Activated CD4-positive, alpha-beta memory T cell treated with anti-CD3 and anti-CD28 coated beads, Interleukin-2, amount 10 ng/mL, durations not matched to agents 7 days and 5 days (primary cell): ENCODE measurements around the gene RNF145. TPM values are rescaled to one million over a fixed set of nuclear protein-coding genes. Genes with fewer than 3 reads are reported as not detected.

Source experiments
- CTCF ChIA-PET: fragments of 350-600 bp; sonication (Branson Sonifier 250); formaldehyde crosslinking; loops from one replicate; lab custom pipeline; 2021; ENCODE audit warnings: antibody characterized with exemption, inconsistent platforms; lab: Charles Lee
- POLR2A ChIA-PET: fragments of 350-600 bp; sonication (Branson Sonifier 250); formaldehyde crosslinking; loops from one replicate; lab custom pipeline; 2021; ENCODE audit warnings: antibody characterized with exemption; lab: Charles Lee
- DNase-seq: peaks from one replicate; pipeline ENCODE4 v3.0.0-alpha.2; 2020
- H3K27ac Mint-ChIP-seq: one replicate; pipeline ENCODE4 v1.8.0; 2021; ENCODE audit warnings: mild to moderate bottlenecking, mixed read lengths
- H3K27me3 Mint-ChIP-seq: one replicate; pipeline ENCODE4 v1.8.0; 2021; ENCODE audit warnings: mixed read lengths
- H3K36me3 Mint-ChIP-seq: one replicate; pipeline ENCODE4 v1.8.0; 2021; ENCODE audit warnings: low read depth, mixed read lengths
- H3K4me1 Mint-ChIP-seq: one replicate; pipeline ENCODE4 v1.8.0; 2021; ENCODE audit warnings: mixed read lengths
- H3K4me3 Mint-ChIP-seq: one replicate; pipeline ENCODE4 v1.8.0; 2021; ENCODE audit warnings: mild to moderate bottlenecking, mixed read lengths
- H3K9me3 Mint-ChIP-seq: one replicate; pipeline ENCODE4 v1.8.0; 2021; ENCODE audit warnings: mixed read lengths
- total RNA-seq, 2 experiments: library from RNA; stranded (reverse); gene quantifications; one replicate each; pipeline ENCODE4 v1.2.3, GENCODE V29; 2021

RNF145 gene
- total RNA-seq, 2 experiments from 2014 or later: 126 to 127 TPM

DNA sequence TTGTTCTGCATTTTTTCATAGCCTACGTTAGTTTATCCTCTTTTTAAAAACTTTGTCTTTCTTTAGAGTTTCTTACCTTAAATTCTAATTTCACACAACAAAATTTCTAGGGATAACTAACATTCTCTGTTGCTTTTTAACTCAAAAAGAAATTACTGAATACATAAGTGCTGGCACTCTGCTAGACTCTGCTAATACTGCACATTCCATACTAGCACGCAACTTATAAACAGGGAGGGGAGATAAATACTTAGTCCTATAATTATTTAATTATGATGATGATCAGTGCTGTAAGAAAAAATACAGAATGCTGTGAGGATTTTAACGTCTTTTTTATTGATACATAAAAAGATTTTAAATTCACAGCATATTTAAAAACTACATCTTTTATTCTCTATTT is 25.1 kb downstream of the RNF145 start:
- Mint-ChIP-seq H3K4me3 (no peak overlapping the region), H3K27me3 (no peaks in the 10 kb centered on the region), H3K36me3 (peaks cover 51% of the 10 kb centered on the region), H3K4me1 (peaks cover 48% of the 10 kb centered on the region), H3K27ac (no peak overlapping the region), H3K9me3 (no peaks in the 10 kb centered on the region)
- POLR2A ChIA-PET: interaction anchor here (1.2 to 3.0 kb wide), 2 partner anchors 8 to 24 kb away, joined by 3 to 13 read pairs; no protein-coding TSS in a partner anchor
- CTCF ChIA-PET: interaction anchor here (1.1 kb wide), 1 partner anchor 27 kb away, joined by 3 read pairs; no protein-coding TSS in a partner anchor
- no peak for DNase-seq

DNA sequence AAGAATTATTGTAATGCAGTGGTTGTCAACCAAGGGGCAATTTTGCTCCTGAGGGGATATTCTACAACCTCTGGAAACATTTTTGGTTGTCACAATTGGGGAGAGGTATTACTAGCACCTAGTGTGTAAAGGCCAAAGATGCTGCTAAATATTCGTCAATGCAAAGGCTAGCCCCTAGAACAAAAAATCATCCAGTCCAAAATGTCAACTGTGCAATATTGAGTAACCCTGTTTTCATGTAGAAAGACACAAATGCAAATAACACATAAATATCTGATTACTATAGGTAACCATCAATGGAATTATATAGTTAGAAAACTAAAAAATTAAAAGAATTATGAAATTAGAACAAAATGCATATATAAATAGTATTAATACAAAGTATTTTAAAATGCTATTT is 26.1 kb downstream of the RNF145 start:
- Mint-ChIP-seq H3K27ac (no peak overlapping the region), H3K36me3 (peaks cover 51% of the 10 kb centered on the region), H3K27me3 (no peaks in the 10 kb centered on the region), H3K4me3 (no peak overlapping the region), H3K9me3 (no peaks in the 10 kb centered on the region), H3K4me1 (peaks cover 53% of the 10 kb centered on the region)
- ChIA-PET POLR2A (interaction anchor here (1.2 kb wide), 1 partner anchor 7 kb away, joined by 3 read pairs; no protein-coding TSS in a partner anchor), CTCF (no interaction called here)
- no peak for DNase-seq

DNA sequence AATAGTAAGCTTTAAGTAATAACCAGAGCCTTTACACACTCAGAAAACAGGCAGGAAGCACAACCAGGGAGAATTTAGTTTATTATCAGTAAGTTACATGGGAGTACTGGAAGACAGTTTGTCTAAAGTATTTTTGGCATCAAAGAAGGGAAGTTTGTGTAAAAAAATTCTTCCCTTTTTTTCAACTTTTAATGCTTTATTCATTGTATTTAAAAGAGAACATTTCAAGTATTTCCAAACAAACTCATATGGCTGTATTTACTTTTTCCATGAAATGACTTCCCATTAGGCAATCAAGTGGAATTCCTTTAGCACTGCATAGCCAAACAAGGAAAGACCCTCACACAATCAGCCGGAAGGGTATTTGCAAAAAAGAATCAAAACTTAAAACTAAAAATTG is 26.7 kb downstream of the RNF145 start:
- no peak overlapping the region for H3K27ac Mint-ChIP-seq
- no peak overlapping the region for H3K4me3 Mint-ChIP-seq
- no peaks in the 10 kb centered on the region for H3K9me3 Mint-ChIP-seq
- POLR2A ChIA-PET: interaction anchor here (1.2 kb wide), 1 partner anchor 17 kb away, joined by 3 read pairs; no protein-coding TSS in a partner anchor
- peaks cover 52% of the 10 kb centered on the region for H3K4me1 Mint-ChIP-seq
- no peak for DNase-seq
- CTCF ChIA-PET: no interaction called here
- H3K27me3 Mint-ChIP-seq: no peaks in the 10 kb centered on the region
- H3K36me3 Mint-ChIP-seq: peaks cover 47% of the 10 kb centered on the region

GRCh38 chr5:159181651-159182050 is 27.7 kb downstream of the RNF145 start:
- H3K27me3 Mint-ChIP-seq: no peaks in the 10 kb centered on the region
- ChIA-PET CTCF (no interaction called here), POLR2A (interaction anchor here (1.2 kb wide), 1 partner anchor 18 kb away, joined by 3 read pairs; no protein-coding TSS in a partner anchor)
- H3K9me3 Mint-ChIP-seq: no peaks in the 10 kb centered on the region
- no peak overlapping the region for H3K27ac Mint-ChIP-seq
- no peak for DNase-seq
- peaks cover 59% of the 10 kb centered on the region for H3K4me1 Mint-ChIP-seq
- H3K4me3 Mint-ChIP-seq: no peak overlapping the region
- peaks cover 55% of the 10 kb centered on the region for H3K36me3 Mint-ChIP-seq

GRCh38 chr5:159181152-159181551 is 28.2 kb downstream of the RNF145 start:
- no peaks in the 10 kb centered on the region for H3K27me3 Mint-ChIP-seq
- CTCF ChIA-PET: no interaction called here
- H3K4me1 Mint-ChIP-seq: peaks cover 59% of the 10 kb centered on the region
- POLR2A ChIA-PET: interaction anchor here (1.2 kb wide), 1 partner anchor 18 kb away, joined by 3 read pairs; no protein-coding TSS in a partner anchor
- H3K27ac Mint-ChIP-seq: peak overlapping the region; percentile 37
- H3K4me3 Mint-ChIP-seq: no peak overlapping the region
- no peak for DNase-seq
- H3K9me3 Mint-ChIP-seq: no peaks in the 10 kb centered on the region
- peaks cover 55% of the 10 kb centered on the region for H3K36me3 Mint-ChIP-seq

DNA sequence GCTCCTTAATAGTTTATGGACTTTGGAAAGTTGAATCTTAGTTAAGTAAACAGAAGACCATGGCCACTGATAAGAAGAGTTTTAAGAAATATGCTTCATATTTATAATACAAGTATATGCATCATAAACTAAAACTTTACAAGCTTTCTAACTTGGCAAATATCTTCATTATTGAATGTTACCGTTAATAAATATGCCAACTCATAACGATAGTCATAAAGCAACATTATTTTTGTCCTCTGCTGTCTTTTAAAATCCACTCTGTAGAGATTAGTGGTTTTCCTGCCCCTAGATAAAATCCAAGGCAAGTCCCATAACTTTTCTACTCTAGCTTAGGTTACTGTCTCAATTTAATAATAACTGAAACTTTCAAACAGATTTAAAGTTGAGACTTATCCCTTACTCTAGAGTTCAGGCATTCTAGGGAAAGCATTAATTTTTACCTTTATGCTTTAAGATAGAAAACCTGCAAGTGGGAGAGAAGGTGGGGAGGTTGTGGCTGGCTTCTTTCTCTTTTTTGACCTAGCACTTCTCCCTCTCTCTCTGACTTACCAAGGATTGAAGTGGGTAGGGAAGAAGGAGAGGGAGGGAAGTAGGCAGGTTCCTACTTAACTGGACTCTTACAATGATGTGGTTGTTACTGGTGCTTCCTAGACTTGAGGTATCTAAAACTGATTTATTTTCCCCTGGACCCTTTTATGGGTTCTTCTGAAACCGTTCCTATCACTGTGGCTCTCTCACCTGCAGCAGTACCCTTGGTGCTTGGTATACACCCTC is 29.6 kb downstream of the RNF145 start:
- POLR2A ChIA-PET: interaction anchor here (2.0 kb wide), 1 partner anchor 28 kb away, joined by 8 read pairs; no protein-coding TSS in a partner anchor
- Mint-ChIP-seq H3K4me3 (no peak overlapping the region), H3K4me1 (peaks cover 59% of the 10 kb centered on the region), H3K27me3 (no peaks in the 10 kb centered on the region), H3K9me3 (no peaks in the 10 kb centered on the region), H3K27ac (peak overlapping the region; percentile 69), H3K36me3 (peaks cover 51% of the 10 kb centered on the region)
- no peak for DNase-seq
- CTCF ChIA-PET: no interaction called here

DNA sequence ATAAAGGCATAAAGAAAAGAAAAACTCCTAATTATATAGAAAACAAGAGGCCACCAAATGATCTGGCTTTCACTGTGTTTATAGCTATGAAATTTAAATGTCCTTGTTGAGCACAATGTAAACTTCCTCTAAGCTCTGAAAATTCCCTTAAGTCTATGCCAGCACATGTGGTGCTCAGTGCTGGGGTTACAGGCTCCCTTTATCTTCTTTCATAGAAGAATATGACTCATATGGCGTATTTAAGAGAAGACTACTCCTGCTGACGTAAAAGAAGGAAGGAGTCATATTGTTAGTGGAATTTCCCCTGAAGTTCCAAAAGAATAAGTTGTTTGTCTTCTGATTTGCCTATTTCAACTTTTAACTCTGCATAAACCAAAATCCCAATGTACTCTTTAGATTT is 30.4 kb downstream of the RNF145 start:
- peak overlapping the region; percentile 12 for H3K27ac Mint-ChIP-seq
- no peak for DNase-seq
- CTCF ChIA-PET: interaction anchor here (0.6 kb wide), 1 partner anchor 337 kb away, joined by 3 read pairs; no protein-coding TSS in a partner anchor
- no peak overlapping the region for H3K4me3 Mint-ChIP-seq
- H3K9me3 Mint-ChIP-seq: no peaks in the 10 kb centered on the region
- peaks cover 48% of the 10 kb centered on the region for H3K36me3 Mint-ChIP-seq
- peaks cover 58% of the 10 kb centered on the region for H3K4me1 Mint-ChIP-seq
- no peaks in the 10 kb centered on the region for H3K27me3 Mint-ChIP-seq
- POLR2A ChIA-PET: interaction anchor here (2.0 kb wide), 1 partner anchor 29 kb away, joined by 8 read pairs; no protein-coding TSS in a partner anchor

DNA sequence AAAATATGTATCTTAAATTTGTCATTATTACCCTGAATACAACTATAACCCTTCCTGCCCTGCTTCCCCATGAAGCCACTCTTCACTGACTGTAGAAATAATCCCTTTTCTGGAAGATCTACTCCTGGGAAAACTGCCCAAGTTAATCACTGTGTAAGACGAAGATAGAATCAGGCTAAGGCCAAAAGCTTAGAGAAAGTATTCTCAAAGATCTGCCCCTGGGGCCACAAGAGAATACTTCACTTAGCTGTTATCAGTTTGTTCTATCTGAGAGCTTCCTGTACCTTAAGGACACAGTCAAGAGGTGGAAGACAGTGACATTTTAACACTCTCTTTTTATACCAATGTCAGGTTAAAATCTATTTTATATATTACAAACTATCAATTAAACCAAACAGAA is 33.8 kb downstream of the RNF145 start:
- H3K36me3 Mint-ChIP-seq: peaks cover 57% of the 10 kb centered on the region
- H3K9me3 Mint-ChIP-seq: no peaks in the 10 kb centered on the region
- peaks cover 44% of the 10 kb centered on the region for H3K4me1 Mint-ChIP-seq
- H3K4me3 Mint-ChIP-seq: no peak overlapping the region
- CTCF ChIA-PET: interaction anchor here (0.7 to 2.4 kb wide), 4 partner anchors 18 to 812 kb away, joined by 3 to 11 read pairs (median 6); no protein-coding TSS in a partner anchor
- peak overlapping the region; percentile 47 for H3K27ac Mint-ChIP-seq
- no peaks in the 10 kb centered on the region for H3K27me3 Mint-ChIP-seq
- no peak for DNase-seq
- POLR2A ChIA-PET: interaction anchor here (0.9 to 1.8 kb wide), 7 partner anchors 8 to 162 kb away, joined by 3 to 22 read pairs (median 4); no protein-coding TSS in a partner anchor

DNA sequence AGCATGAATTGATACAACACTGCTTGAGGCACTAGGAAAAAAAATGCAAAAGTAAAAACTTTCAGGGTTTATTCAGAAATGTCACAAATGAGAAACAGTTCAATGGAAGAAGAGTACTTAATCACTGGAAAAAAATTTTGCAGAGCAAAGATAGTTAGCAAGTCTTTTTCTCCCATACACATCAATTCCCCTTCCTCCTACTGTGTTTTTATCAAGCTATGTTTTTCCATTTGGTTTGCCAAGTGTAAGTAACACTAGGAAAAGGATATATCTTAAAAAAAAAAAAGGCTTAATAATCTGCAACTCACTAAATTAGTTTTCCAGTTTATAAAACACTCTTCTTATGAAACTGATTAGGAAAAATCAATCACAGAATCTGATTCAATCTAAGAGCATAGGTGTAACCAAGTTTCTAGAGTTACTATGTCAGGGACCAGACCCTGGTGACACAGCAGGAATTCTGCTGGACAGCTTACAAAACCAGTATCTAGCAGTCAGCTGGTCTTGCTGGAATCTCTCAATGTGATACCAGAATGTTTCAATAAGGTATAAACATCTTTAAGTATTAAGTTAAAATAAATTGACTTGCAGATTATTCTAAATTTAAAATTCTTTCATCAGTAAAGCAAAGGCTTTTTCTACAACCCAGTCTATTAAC is 34.7 kb downstream of the RNF145 start:
- Mint-ChIP-seq H3K27me3 (no peaks in the 10 kb centered on the region), H3K4me3 (no peak overlapping the region), H3K36me3 (peaks cover 53% of the 10 kb centered on the region), H3K4me1 (peaks cover 36% of the 10 kb centered on the region), H3K27ac (no peak overlapping the region), H3K9me3 (no peaks in the 10 kb centered on the region)
- DNase-seq: no peak
- ChIA-PET POLR2A (interaction anchor here (0.6 to 1.0 kb wide), 3 partner anchors 25 to 201 kb away, joined by 3 read pairs; no protein-coding TSS in a partner anchor), CTCF (interaction anchor here (0.8 to 2.4 kb wide), 4 partner anchors 17 to 142 kb away, joined by 3 to 11 read pairs (median 6); no protein-coding TSS in a partner anchor)

DNA sequence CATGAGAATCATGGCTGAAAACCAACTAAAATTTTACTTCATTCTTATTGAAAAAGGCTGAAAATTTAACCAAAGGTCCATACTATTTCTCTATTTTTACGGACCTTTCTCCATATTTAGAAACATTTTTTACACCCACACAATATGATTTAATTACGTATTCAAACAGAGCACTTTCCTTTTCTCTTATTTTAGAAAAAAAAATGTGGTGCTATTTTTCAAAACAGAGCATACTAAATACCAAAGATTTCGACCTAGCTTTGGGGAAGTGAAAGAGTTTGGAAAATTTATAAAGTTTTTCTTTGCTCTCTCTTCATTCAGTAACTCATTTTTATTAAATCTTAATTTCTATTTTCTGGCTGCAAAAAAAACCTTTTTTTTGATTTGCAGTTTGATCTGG is 38.1 kb downstream of the RNF145 start:
- Mint-ChIP-seq H3K27me3 (no peaks in the 10 kb centered on the region), H3K4me1 (peaks cover 12% of the 10 kb centered on the region), H3K9me3 (no peaks in the 10 kb centered on the region), H3K27ac (no peak overlapping the region), H3K36me3 (peaks cover 45% of the 10 kb centered on the region), H3K4me3 (no peak overlapping the region)
- no peak for DNase-seq
- ChIA-PET CTCF (interaction anchor here (1.7 to 2.3 kb wide), 2 partner anchors 14 to 146 kb away, joined by 4 to 7 read pairs; no protein-coding TSS in a partner anchor), POLR2A (interaction anchor here (1.2 kb wide), 1 partner anchor 37 kb away, joined by 7 read pairs; no protein-coding TSS in a partner anchor)

GRCh38 chr5:159170021-159170420 is 39.3 kb downstream of the RNF145 start:
- Mint-ChIP-seq H3K36me3 (peaks cover 45% of the 10 kb centered on the region), H3K4me3 (no peak overlapping the region), H3K4me1 (peaks cover 2% of the 10 kb centered on the region), H3K27ac (no peak overlapping the region), H3K27me3 (no peaks in the 10 kb centered on the region), H3K9me3 (no peaks in the 10 kb centered on the region)
- POLR2A ChIA-PET: interaction anchor here (1.2 kb wide), 1 partner anchor 38 kb away, joined by 7 read pairs; no protein-coding TSS in a partner anchor
- CTCF ChIA-PET: interaction anchor here (0.7 to 4.0 kb wide), 2 partner anchors 10 to 13 kb away, joined by 3 to 20 read pairs; no protein-coding TSS in a partner anchor
- no peak for DNase-seq

DNA sequence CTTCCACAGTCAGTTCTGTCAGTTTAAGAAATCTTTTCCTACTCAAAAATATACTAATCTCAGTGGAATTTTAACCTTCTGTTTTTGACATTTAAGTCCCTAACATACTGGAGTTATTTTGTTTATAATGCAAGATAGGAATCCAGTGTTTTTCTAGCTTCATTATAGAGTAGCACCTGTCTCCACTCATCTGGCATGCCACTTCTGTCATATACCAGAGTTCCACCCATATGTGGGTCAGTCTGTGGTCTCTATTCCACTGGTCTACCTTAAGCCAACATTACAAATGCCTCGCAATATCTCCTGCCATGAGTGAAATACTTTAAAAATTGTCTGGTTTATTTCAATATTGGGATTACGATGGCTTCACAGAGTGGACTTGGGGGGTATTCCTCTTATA is 42.9 kb downstream of the RNF145 start:
- H3K4me1 Mint-ChIP-seq: peaks cover 21% of the 10 kb centered on the region
- DNase-seq: no peak
- H3K27me3 Mint-ChIP-seq: no peaks in the 10 kb centered on the region
- ChIA-PET POLR2A (no interaction called here), CTCF (interaction anchor here (4.0 kb wide), 1 partner anchor 10 kb away, joined by 20 read pairs; no protein-coding TSS in a partner anchor)
- H3K27ac Mint-ChIP-seq: no peak overlapping the region
- H3K9me3 Mint-ChIP-seq: no peaks in the 10 kb centered on the region
- H3K36me3 Mint-ChIP-seq: peaks cover 44% of the 10 kb centered on the region
- no peak overlapping the region for H3K4me3 Mint-ChIP-seq
